ENCODE data around the gene AQP1. TPM values are rescaled to one million over a fixed set of nuclear protein-coding genes. Genes with fewer than 3 reads are reported as not detected.

The AQP1 gene
- total RNA-seq, 3 donors from 2014 or later (not counting 1 experiment from before 2014, with no cell fraction given), result 0.50 to 1.4 TPM; not detected in 1

GRCh38 chr7:30880125-30880720, 31.4 kb upstream of the AQP1 start:
- ATAC-seq (no peak), DNase-seq (no peak)
- Histone ChIP-seq H3K4me3 (ENCODE audit: low read length) (no peak overlapping the region), H3K27me3 (ENCODE audit: control insufficient read depth, insufficient read depth, low read length) (no peaks in the 10 kb centered on the region), H3K36me3 (ENCODE audit: control insufficient read depth, insufficient read depth, low read length) (no peaks in the 10 kb centered on the region), H3K4me1 (ENCODE audit: control insufficient read depth, insufficient read depth, low read length) (no peaks in the 10 kb centered on the region), H3K9me3 (ENCODE audit: control insufficient read depth, insufficient read depth, low read length) (no peaks in the 10 kb centered on the region), H3K27ac (ENCODE audit: low read length) (no peak overlapping the region)
- Mint-ChIP-seq H3K9me3 (no peaks in the 10 kb centered on the region), H3K4me1 (no peaks in the 10 kb centered on the region), H3K36me3 (no peaks in the 10 kb centered on the region), H3K4me3 (no peak overlapping the region), H3K27ac (no peak overlapping the region), H3K27me3 (ENCODE audit: low read depth in 2 of 2) (peaks cover 0 to 2% of the 10 kb centered on the region in 2 donors)
- 76% methylated on average over 9 of the region's 12 CpGs for WGBS (ENCODE audit: insufficient coverage)
- intact Hi-C loops (cut with micrococcal nuclease), result no loop called here
- no peak for TF ChIP-seq CTCF (IDR thresholded peaks at IDR 0.05)

- WGBS (ENCODE audit: insufficient coverage), result 86% methylated on average over 4 of the region's 4 CpGs
- no peak overlapping the region for H3K27ac ChIP-seq (ENCODE audit: low read length)
- Mint-ChIP-seq H3K4me1 (no peaks in the 10 kb centered on the region), H3K27ac (no peak overlapping the region), H3K9me3 (no peaks in the 10 kb centered on the region), H3K4me3 (no peak overlapping the region), H3K36me3 (no peaks in the 10 kb centered on the region), H3K27me3 (ENCODE audit: low read depth in 2 of 2) (peaks cover 0 to 2% of the 10 kb centered on the region in 2 donors)
- DNase-seq (no peak), ATAC-seq (no peak)
- H3K4me1 ChIP-seq (ENCODE audit: control insufficient read depth, insufficient read depth, low read length), result no peaks in the 10 kb centered on the region
- no peaks in the 10 kb centered on the region for H3K9me3 ChIP-seq (ENCODE audit: control insufficient read depth, insufficient read depth, low read length)
- no peaks in the 10 kb centered on the region for H3K36me3 ChIP-seq (ENCODE audit: control insufficient read depth, insufficient read depth, low read length)
- no peak overlapping the region for H3K4me3 ChIP-seq (ENCODE audit: low read length)
- no peaks in the 10 kb centered on the region for H3K27me3 ChIP-seq (ENCODE audit: control insufficient read depth, insufficient read depth, low read length)
- intact Hi-C loops (cut with micrococcal nuclease), result no loop called here
- TF ChIP-seq CTCF (IDR thresholded peaks at IDR 0.05), result no peak
Observed at GRCh38 chr7:30880941-30881340, 30.7 kb upstream of the AQP1 start.

GRCh38 chr7:30881448-30881847, 30.2 kb upstream of the AQP1 start:
- Mint-ChIP-seq H3K27ac (no peak overlapping the region), H3K9me3 (no peaks in the 10 kb centered on the region), H3K36me3 (no peaks in the 10 kb centered on the region), H3K4me3 (no peak overlapping the region), H3K4me1 (no peaks in the 10 kb centered on the region), H3K27me3 (ENCODE audit: low read depth in 2 of 2) (peaks cover 0 to 2% of the 10 kb centered on the region in 2 donors)
- Histone ChIP-seq H3K4me3 (ENCODE audit: low read length) (no peak overlapping the region), H3K27me3 (ENCODE audit: control insufficient read depth, insufficient read depth, low read length) (no peaks in the 10 kb centered on the region), H3K27ac (ENCODE audit: low read length) (no peak overlapping the region), H3K4me1 (ENCODE audit: control insufficient read depth, insufficient read depth, low read length) (no peaks in the 10 kb centered on the region), H3K9me3 (ENCODE audit: control insufficient read depth, insufficient read depth, low read length) (no peaks in the 10 kb centered on the region), H3K36me3 (ENCODE audit: control insufficient read depth, insufficient read depth, low read length) (no peaks in the 10 kb centered on the region)
- no peak for TF ChIP-seq CTCF (IDR thresholded peaks at IDR 0.05)
- ATAC-seq (no peak), DNase-seq (no peak)
- WGBS (ENCODE audit: insufficient coverage), result 90% methylated on average over 7 of the region's 7 CpGs
- intact Hi-C loops (cut with micrococcal nuclease), result no loop called here

- Mint-ChIP-seq H3K4me1 (no peaks in the 10 kb centered on the region), H3K4me3 (no peak overlapping the region), H3K27me3 (ENCODE audit: low read depth in 2 of 2) (no peaks in the 10 kb centered on the region), H3K9me3 (no peaks in the 10 kb centered on the region), H3K36me3 (no peaks in the 10 kb centered on the region), H3K27ac (no peak overlapping the region)
- no peaks in the 10 kb centered on the region for H3K9me3 ChIP-seq (ENCODE audit: control insufficient read depth, insufficient read depth, low read length)
- intact Hi-C loops (cut with micrococcal nuclease), result no loop called here
- ATAC-seq (no peak), DNase-seq (no peak)
- H3K4me1 ChIP-seq (ENCODE audit: control insufficient read depth, insufficient read depth, low read length), result no peaks in the 10 kb centered on the region
- no peak overlapping the region for H3K27ac ChIP-seq (ENCODE audit: low read length)
- no peak for TF ChIP-seq CTCF (IDR thresholded peaks at IDR 0.05)
- no peaks in the 10 kb centered on the region for H3K36me3 ChIP-seq (ENCODE audit: control insufficient read depth, insufficient read depth, low read length)
- H3K27me3 ChIP-seq (ENCODE audit: control insufficient read depth, insufficient read depth, low read length), result no peaks in the 10 kb centered on the region
- H3K4me3 ChIP-seq (ENCODE audit: low read length), result no peak overlapping the region
Observed at GRCh38 chr7:30884881-30885280, 26.8 kb upstream of the AQP1 start.
